DMS153 treated with DMSO at 0.1 percent for 48 hours (cell line): ENCODE measurements around the gene ITGB3.
"Not testable (repeated sequence)": the region's sequence is repeated elsewhere in the genome, so short reads cannot be mapped to it uniquely, and the experiment has no call there.

Experiments used
- DNase-seq: peaks from one replicate; lab custom pipeline; 2025; ENCODE audit not compliant: unreplicated experiment; lab: John Stamatoyannopoulos, UW

ITGB3 gene

DNA sequence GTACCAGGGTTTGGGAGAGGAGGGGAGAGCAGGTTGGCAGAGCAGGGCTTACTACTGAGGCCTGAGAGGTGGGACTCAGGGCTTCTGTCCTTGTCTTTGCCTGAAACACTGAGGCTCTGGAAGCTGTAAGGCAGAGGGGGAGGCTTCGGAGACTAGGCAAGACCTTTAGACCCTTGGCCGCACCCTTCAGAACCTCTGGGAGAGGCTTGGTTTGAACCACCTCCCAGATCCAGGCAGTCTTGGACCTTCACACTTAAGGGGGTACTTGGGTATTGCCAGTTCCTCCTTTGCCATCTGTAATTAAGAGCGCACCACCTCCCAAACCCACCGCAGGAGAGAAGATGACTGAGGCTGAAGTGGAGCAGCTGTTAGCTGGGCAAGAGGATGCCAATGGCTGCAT is 31.6 kb upstream of the ITGB3 start:
- no peak for DNase-seq

DNA sequence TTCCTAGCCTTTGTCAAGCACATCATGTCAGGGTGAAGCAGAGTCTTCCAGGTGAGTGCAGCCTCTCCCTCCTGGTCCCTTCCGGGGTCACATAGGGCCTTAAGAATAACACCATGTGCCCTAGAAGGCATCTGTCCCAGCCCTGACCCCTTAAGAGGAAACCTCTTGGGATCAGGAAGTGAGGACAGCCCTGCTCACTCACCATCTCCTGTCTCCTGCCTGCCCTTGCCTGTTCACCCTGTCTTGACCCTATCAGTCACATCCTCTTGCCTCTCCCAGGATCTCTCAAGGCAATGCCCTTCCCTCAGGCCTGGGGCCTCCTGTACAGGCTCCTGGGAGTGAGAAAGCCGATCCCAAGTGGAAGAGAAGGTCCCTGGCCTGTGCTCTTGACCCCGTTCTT is 30.6 kb upstream of the ITGB3 start:
- no peak for DNase-seq

DNA sequence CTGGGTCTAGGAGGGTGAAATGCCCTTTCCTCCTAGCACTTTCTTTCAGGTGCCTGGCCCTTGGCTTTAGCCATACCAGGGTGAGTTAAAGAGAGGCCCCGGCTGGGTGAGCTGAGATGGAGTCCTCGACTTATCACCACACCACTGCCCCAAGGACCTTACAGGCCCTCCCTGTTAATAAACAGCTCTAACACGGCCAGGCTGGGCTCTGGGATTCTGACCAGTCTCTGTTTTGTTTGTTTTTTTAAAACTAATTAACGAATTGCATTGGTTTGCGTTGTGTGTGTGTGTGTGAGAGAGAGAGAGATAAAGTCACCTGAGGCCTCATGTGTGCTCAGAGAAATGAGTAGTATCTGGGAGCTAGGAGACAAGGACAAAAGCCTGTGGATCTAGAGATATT is 30.2 kb upstream of the ITGB3 start:
- no peak for DNase-seq

DNA sequence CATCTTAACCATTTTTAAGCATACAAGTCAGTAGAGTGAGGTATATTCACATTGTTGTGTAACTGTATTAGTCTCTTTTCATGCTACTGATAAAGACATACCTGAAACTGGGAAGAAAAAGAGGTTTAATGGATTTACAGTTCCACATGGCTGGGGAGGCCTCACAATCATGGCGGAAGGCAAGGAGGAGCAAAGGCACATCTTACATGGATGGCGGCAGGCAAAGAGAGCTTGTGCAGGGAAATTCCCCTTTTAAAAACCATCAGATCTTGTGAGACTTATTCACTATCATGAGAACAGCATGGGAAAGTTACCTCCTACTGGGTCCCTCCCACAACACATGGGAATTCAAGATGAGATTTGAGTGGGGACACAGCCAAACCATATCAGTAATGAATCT is 29.6 kb upstream of the ITGB3 start:
- DNase-seq, result not testable (repeated sequence)

DNA sequence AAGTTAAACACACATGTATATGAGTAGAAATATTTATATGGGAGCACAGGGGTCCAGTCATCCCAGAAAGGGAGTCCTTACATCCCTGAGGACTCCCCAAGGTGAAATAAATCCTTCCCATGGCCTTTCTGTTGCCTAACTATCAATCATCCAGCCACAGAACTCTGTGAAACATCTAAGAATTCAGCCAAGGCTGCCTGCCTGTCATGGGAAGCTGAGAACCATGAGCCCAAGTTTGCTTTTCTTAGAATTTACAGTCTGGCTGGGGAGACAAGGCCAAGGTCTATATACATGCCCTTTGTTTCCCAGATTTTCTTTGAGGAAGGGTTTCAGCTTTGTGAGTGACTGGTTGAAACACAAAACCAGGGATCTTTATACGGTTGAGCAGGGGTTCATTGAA is 28.7 kb upstream of the ITGB3 start:
- DNase-seq, result no peak

DNA sequence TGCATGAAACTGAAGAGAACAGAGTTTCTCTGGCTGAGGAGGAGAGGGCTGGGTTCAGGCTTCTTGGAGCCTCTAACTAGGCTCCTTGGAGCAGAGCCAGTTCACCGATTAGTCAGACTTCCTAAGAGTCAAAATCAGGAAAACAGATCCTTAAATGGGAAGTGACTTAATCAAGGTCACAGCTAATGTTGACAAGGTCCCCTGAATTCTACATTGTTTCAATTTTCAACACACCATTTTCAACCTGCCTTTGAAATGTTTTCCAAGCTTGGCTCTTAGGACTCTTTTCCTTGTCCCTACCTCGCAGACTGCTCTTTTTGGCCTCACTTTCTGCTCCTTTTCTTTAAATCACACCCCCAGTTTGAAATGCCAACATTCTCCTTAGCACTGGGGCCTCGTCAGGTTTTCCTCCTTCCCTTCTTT is 28.2 kb upstream of the ITGB3 start:
- DNase-seq, result no peak

DNA sequence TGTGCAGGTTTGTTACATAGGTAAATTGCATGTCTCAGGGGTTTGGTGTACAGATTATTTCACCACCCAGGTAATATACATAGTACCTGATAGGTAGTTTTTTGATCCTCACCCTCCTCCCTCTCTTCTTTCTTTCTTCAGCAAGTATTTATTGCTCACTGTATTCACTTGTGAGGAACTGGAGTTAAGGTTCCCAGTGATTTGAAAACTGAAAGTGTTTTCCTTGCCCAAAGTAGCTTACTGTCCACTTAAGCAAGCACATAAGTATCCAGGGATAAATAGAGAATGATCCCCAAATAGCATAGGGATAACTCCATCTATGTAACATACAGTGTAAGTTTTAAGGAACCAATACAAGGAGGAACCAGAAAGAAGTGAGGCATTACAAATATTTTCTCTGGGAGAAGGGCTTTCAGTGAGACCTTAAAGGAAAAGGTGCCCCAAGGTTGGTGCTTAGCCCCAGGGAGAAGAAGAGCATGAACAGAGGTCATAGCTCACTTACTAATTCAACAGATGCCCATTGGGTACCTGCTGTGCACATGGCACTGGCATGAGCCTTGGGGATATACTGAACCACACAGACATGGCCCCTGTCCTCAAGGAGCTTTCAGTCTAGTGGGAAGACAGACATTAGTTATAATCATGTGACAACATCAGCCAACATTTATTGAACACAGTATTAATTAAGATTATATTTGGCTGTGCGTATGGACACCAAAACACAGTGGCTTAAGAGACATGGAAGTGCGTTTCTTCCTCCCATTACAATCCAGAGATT is 27.5 kb upstream of the ITGB3 start:
- no peak for DNase-seq

DNA sequence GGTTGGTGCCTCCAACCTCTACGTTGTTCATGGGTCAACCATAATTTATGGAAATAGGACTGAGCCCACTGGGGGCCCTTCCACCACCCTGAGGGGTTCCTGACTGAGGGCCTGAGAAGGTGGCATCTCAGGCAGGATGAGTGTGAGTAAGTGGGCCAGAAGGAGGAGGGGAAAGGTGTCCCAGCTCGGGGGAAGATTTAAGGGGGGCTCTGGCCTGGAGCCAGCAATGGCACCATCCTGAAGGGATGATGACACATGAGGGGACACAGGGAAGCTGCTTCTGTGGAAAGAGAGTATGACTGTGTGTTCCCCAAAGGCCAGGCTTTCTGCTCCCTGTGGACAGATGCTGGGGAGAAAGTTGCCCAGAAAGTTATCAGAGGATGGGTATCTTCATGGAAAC is 25.8 kb upstream of the ITGB3 start:
- DNase-seq, result no peak

DNA sequence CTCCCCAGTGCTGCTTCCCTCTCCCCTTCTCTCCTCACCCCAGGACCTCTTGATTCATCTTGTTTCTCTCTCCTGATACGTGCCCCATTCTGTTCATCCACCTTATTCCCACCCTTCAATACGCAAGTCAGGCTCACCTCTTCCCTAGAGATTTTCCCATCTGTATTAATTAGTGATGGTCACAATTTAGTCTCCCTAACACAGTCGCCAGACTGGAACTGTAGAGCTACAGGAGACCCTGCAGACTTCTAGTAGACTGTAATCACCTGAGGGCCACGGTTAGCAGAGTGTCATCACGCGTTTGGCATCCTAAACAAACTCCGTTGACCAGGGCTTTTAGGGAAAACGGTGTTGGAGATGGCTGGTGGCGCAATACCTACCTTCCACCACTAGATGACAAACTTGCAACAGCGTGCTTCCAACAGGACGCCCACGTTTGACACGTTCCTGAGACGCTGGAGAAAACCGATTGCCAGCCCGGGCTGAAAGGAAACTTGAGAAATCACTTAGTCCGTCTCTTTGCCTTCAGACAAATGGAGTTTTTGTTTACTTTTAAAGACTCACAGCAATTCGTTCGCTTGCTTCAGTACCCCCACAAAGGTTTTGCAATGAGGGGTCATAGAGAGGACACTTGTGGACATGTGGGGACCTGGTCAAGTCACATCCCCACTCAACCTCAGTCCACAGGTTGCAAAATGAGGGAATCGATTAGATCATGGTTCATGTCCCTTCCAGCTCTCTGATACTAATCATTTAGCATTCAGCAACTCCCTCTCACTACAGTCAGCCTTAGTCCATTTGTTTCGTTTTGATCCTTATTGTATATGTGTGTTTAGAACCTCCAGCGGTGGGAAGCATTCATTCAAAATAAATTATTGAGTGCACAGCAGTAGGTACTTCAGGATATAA is 23.8 kb upstream of the ITGB3 start:
- peak; percentile 74 for DNase-seq

DNA sequence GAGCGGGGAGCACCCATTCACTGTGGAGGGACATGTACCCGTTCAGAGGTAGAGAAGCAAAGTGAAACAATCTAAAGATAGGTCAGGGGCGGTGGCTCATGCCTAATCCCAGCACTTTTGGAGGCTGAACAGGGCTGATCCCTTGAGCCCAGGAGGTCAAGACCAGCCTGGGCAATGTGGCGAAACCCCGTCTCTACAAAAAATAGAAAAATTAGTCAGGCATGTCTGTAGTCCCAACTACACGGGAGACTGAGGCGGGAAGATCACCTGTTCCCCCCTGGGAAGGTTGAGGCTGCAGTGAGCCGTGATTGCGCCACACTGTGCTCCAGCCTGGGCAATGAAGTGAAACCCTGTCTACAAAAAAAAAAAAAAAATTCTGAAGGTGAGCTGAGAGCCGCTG is 22.8 kb upstream of the ITGB3 start:
- DNase-seq, result no peak

DNA sequence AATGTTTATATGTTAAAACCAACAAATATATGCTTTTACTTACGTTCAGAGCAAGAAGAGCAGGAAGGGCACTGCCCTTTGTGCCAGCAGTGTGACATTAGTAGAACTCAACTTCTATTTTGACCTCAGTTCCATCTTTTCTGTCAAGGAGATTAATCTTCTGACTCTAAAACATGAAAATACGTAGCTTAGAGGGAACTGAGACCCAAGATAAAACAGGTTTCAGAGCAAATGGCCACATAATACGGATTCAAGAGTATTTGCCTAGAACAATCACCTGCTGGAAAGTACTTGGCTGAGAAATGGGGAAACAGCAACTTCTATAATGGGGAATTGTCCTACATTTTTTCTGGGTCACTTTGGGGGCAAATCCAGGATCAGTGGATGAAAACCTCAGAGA is 22.3 kb upstream of the ITGB3 start:
- DNase-seq, result no peak

DNA sequence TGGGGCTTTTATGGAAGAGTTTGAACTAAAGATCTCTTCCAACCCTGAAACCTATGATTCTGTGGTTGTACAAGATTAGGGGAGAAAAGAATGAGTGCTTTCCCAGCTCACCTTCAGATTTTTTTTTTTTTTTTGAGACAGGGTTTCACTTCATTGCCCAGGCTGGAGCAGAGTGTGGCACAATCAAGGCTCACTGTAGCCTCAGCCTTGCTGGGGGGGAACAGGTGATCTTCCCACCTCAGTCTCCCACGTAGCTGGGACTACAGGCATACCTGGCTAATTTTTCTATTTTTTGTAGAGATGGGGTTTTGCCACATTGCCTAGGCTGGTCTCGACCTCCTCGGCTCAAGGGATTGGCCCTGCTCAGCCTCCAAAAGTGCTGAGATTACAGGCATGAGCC is 21.8 kb upstream of the ITGB3 start:
- no peak for DNase-seq

DNA sequence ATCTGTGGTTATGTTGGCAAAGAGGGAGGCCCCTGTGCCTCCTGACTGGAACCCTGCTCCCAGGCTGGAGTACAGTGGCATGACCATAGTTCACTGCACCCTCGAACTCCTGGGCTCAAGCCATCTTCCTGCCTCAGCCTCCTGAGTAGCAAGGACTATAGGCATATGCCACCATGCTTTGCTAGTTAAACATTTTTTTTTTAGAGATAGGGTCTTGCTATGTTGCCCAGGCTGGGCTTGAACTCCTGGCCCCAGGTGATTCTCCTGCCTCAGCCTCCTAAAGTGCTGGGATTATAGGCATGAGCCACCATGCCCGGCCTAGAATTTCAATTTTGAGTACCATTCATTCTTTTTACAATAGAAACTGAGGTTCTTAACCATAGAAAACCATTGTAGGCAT is 21.2 kb upstream of the ITGB3 start:
- DNase-seq, result no peak

DNA sequence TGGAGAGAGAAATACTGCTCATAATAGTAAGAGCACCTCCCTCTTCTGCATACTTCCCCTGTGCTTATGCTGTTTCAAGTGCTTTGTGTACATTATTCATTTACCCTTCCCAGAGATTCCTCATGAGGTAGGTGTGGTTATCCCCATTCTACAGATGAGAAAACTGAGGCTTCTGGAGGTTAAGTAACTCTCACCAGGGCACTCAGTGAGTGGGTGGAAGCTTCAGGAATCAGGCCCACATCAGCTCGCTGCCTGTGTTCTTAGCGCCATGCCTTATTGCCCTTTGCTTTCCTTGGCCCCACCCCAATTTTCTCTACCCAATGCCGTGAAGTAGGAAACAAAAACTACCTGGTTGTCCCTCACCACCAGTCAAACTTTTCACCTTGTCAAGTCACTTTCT is 18.1 kb upstream of the ITGB3 start:
- DNase-seq, result no peak

DNA sequence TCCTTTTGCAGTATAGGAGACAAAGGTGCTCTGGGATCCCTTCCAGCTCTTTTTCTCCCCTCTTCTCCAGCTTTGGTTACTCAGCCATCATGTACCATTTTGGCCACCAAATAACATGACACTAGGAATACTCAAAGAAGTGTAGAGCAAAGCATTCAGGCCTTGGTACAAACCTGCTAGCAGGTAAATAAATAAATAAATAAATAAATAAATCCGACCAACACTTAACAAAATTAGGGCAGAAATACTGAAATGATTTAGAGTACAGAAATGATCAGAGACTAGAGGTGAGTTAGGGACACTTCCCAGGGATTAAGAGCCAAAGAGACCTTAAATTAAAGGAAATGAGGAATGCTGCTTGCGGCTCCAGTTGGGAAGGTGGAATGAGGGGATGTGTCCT is 17.7 kb upstream of the ITGB3 start:
- DNase-seq, result no peak

DNA sequence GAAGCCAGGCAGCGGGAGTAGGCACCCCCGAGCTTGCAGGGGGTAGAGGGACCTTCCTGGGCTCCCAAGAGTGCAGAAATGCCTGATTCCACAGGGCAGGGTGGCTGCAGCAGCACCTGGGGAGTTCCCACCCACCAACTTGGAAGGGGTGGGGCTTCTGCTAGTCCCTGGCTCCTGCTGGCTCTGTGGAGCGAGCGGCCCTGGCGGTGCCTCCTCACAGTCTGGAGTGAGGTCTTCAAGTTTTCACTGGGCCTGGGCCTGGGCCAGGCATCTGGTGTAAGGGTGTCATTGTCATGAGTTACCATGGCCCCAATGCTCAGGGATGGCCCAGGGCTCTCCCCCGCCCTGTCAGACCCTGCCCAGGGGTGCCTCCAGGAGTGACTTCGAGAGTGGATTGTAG is 15.8 kb upstream of the ITGB3 start:
- no peak for DNase-seq

DNA sequence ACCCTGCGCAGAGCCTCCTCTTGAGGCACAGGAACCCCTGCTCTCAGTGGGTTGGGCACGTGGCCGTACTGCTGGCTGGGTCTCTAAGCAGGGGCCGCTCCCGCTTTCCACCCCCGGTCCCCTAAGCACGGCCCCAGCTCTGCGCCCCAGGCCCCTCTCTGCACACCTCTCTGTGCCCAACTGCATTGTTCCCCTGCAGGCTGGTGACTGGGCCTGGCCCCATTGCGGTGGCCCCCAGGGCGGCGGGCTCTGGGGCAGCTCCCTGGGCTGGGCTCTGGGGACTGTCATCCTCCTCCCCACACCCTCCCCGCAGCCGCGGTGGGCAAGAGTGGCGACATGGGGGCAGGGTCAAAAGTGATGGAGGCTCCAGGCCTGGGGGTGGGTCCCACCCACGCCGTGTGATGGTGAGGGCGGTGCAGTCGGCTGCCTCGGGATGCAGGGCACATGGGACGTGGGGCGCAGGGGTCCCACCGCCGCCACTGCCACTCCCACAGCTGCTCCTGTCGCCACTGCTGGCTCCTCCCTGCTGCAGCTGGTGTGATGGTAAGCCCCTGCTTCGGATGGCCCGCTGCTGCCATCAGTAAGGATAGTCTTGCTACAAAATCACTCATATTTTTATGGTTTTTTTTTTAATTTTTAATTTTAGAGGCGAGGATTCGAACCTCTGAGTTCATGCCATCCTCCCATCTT is 15.2 kb upstream of the ITGB3 start:
- DNase-seq, result no peak

DNA sequence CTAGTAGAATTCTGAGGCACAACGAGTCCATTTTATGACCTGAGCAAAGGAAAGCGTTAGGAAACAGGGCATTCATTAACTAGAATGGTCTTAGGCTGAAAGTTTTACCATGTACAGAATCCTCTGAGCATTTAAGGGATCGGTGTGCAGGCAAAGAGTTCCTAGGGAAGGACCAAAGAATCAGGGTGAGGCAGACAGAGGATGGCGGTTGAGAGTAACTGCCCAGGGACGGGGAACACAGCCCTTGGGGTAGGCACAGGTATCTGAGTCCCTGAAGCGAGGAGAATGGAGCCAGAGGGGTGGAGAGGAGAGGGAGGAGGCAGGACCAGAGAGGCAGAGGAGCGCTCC is 14.0 kb upstream of the ITGB3 start:
- no peak for DNase-seq

DNA sequence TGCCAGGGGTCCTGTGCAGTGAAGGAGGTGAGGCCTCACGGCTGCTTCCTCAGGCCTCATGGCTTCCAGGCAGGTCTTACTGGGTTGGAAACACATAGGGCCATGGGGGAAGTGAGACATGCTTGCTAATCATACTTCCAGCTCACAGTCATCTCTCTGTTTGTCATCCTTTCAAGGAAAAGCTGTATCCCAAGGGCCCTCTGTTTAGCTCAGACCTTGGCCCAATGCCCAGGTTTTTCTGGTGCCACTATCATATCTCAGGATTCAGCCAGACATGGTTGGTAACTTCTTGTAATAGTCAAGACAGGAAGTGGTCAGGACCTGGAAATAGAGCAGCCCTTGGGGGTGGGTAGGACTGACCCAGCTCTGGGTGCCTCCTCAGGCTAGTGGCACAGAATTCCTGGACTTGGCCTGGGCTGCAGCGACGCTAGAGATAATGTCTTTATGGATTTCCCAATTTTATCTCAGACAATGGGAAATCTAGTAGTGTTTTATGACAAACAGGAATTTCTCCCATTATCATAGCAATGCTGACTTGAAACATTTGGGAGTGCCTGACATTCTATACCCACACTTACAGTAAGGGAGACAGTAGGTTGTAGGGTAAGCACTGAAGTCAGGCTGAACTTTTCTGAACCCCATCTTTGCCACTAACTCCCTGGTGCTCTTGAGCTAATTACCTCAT is 13.5 kb upstream of the ITGB3 start:
- peak; percentile 28 for DNase-seq

DNA sequence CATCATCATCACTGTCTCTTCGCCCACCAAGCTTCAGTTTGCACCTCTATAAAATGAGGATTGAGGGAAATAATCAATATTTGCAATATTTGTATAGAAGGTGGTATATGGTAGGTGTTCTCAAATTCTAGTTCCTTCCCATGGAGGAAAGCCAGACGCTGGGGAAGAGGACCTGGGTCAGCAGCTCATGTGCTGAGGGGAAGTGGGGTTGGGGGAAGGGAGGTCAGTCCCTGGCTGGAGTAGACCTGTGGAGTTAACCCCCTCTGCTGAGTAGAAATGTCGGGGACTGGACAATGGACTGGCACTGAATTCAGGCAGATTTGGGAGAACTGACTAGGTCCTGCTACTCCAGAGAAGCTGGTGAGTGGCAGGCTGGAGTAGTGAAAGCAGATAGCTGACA is 12.8 kb upstream of the ITGB3 start:
- no peak for DNase-seq

DNA sequence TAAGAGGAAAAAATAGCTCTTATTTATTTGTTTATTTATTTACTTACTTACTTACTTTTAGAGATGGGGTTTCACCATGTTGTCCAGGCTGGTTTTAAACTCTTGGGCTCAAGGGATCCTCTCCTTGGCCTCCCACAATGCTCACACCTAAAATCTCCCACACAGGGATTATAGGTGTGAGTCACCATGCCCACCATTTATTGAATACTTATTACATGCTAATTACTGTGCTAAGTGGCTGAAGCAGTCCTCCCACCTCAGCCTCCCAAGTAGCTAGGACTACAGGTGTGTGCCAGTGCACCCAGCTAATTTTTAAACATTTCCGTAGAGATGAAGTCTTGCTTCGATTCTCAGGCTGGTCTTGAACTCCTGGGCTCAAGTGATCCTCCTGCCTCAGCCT is 11.0 kb upstream of the ITGB3 start:
- DNase-seq, result no peak
